ENCODE data around the gene CHCHD6.

DNA sequence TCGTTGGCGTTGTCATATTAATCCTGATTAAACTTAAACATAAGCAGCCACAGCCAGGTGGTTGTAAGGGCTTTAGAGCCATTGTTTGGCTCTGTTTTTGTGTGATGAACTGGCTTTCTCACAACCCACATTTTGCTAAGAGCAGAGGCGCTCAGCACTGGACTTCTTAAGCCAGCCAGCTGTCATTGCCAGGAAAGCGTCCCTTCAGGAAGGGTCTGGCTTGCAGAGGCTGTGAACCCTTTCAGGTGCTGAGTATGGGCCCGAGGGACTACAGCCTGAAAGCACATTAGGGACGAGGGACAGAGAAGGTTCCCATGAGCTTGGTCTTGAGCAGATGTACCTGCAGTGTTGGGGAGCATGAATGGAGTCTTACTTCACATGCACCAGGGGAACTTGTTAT is 112.3 kb downstream of the CHCHD6 start:
- TF ChIP-seq, protein P1, sequence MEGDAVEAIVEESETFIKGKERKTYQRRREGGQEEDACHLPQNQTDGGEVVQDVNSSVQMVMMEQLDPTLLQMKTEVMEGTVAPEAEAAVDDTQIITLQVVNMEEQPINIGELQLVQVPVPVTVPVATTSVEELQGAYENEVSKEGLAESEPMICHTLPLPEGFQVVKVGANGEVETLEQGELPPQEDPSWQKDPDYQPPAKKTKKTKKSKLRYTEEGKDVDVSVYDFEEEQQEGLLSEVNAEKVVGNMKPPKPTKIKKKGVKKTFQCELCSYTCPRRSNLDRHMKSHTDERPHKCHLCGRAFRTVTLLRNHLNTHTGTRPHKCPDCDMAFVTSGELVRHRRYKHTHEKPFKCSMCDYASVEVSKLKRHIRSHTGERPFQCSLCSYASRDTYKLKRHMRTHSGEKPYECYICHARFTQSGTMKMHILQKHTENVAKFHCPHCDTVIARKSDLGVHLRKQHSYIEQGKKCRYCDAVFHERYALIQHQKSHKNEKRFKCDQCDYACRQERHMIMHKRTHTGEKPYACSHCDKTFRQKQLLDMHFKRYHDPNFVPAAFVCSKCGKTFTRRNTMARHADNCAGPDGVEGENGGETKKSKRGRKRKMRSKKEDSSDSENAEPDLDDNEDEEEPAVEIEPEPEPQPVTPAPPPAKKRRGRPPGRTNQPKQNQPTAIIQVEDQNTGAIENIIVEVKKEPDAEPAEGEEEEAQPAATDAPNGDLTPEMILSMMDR (IDR thresholded peaks at IDR 0.05; ENCODE audit: insufficient read depth, low read length, poor library complexity, severe bottlenecking), result no peak
- TF ChIP-seq EZH2phosphoT487 (conservative IDR thresholded peaks at IDR 0.05; ENCODE audit: low read length), result no peak
